ENCODE data around the gene NPIPA3. TPM values are rescaled to one million over a fixed set of nuclear protein-coding genes. Genes with fewer than 3 reads are reported as not detected.
"Not testable (repeated sequence)": the region's sequence is repeated elsewhere in the genome, so short reads cannot be mapped to it uniquely, and the experiment has no call there.

NPIPA3 gene
- 1.8 and 3.5 TPM in 2 replicates for total RNA-seq

GRCh38 chr16:14703156-14704011 lies at the start of gene NPIPA3:
TSS of gene NPIPA3 (plus strand) at chr16:14703411. CDS start at chr16:14708944, 5,533 bp downstream.
- H3K27ac Mint-ChIP-seq; POLR2A ChIA-PET; H3K4me1 Mint-ChIP-seq; H3K36me3 Mint-ChIP-seq (ENCODE audit: low read depth); intact Hi-C loops (cut with micrococcal nuclease); DNase-seq; H3K4me3 Mint-ChIP-seq; CTCF ChIA-PET; H3K27me3 Mint-ChIP-seq; H3K9me3 Mint-ChIP-seq: not testable (repeated sequence)
- peak; percentile 99 for ATAC-seq (ENCODE audit: low read depth)

- no peak for TF ChIP-seq CTCF (IDR thresholded peaks at IDR 0.05)
- ATAC-seq (ENCODE audit: low read depth) (peak; percentile 94), DNase-seq (no peak)
- Mint-ChIP-seq H3K9me3 (no peaks in the 10 kb centered on the region), H3K36me3 (ENCODE audit: low read depth) (peaks cover 67% of the 10 kb centered on the region), H3K4me1 (peaks cover 10% of the 10 kb centered on the region), H3K27ac (peak overlapping the region; percentile 79), H3K4me3 (peak overlapping the region; percentile 24), H3K27me3 (no peaks in the 10 kb centered on the region)
- CTCF ChIA-PET: no interaction called here
- intact Hi-C loops (cut with micrococcal nuclease): loop anchor here (2.0 kb wide), 1 partner anchor 25 kb away; the partner anchor contains the start of gene BFAR
- POLR2A ChIA-PET: interaction anchor here (0.8 kb wide), 1 partner anchor 802 kb away, joined by 3 read pairs; no protein-coding TSS in a partner anchor
These were observed 45.1 kb upstream of the NPIPA3 start for GRCh38 chr16:14658063-14658462.

- peaks cover 12% of the 10 kb centered on the region for H3K4me1 Mint-ChIP-seq
- DNase-seq: no peak
- H3K27me3 Mint-ChIP-seq: no peaks in the 10 kb centered on the region
- H3K9me3 Mint-ChIP-seq: no peaks in the 10 kb centered on the region
- no peak overlapping the region for H3K4me3 Mint-ChIP-seq
- H3K36me3 Mint-ChIP-seq (ENCODE audit: low read depth): peaks cover 69% of the 10 kb centered on the region
- POLR2A ChIA-PET: no interaction called here
- CTCF ChIA-PET: no interaction called here
- intact Hi-C loops (cut with micrococcal nuclease): no loop called here
- H3K27ac Mint-ChIP-seq: no peak overlapping the region
- no peak for ATAC-seq (ENCODE audit: low read depth)
- no peak for TF ChIP-seq CTCF (IDR thresholded peaks at IDR 0.05)
These were observed 35.6 kb upstream of the NPIPA3 start for GRCh38 chr16:14667347-14668266.

GRCh38 chr16:14668556-14669223 lies 34.5 kb upstream of the NPIPA3 start:
- Mint-ChIP-seq H3K27me3 (no peaks in the 10 kb centered on the region), H3K4me1 (peaks cover 17% of the 10 kb centered on the region), H3K4me3 (no peak overlapping the region), H3K36me3 (ENCODE audit: low read depth) (peaks cover 60% of the 10 kb centered on the region), H3K9me3 (no peaks in the 10 kb centered on the region), H3K27ac (no peak overlapping the region)
- ChIA-PET POLR2A (interaction anchor here (0.6 kb wide), 1 partner anchor 13 kb away, joined by 3 read pairs; no protein-coding TSS in a partner anchor), CTCF (no interaction called here)
- ATAC-seq (ENCODE audit: low read depth) (no peak), DNase-seq (no peak)
- intact Hi-C loops (cut with micrococcal nuclease): no loop called here
- TF ChIP-seq CTCF (IDR thresholded peaks at IDR 0.05): no peak

- Mint-ChIP-seq H3K27me3 (no peaks in the 10 kb centered on the region), H3K9me3 (no peaks in the 10 kb centered on the region), H3K36me3 (ENCODE audit: low read depth) (peaks cover 49% of the 10 kb centered on the region), H3K4me1 (peaks cover 18% of the 10 kb centered on the region), H3K27ac (no peak overlapping the region), H3K4me3 (no peak overlapping the region)
- intact Hi-C loops (cut with micrococcal nuclease): no loop called here
- ATAC-seq (ENCODE audit: low read depth) (no peak), DNase-seq (no peak)
- ChIA-PET POLR2A (no interaction called here), CTCF (no interaction called here)
- no peak for TF ChIP-seq CTCF (IDR thresholded peaks at IDR 0.05)
These were observed 33.4 kb upstream of the NPIPA3 start for GRCh38 chr16:14669776-14670175.

All from activated B cell treated with CpG ODN at 0.5 μM for 24 hours (primary cell).